HG03378 (cell line): ENCODE results near the gene SLC37A4.
"Not testable (repeated sequence)": the region's sequence is repeated elsewhere in the genome, so short reads cannot be mapped to it uniquely, and the experiment has no call there.

Source experiments
- ATAC-seq: cut with Tn5 transposase; IDR thresholded peaks from one replicate; pipeline ENCODE4 v1.9.1; 2021; ENCODE audit warnings: mild to moderate bottlenecking, moderate library complexity; ENCODE audit not compliant: unreplicated experiment

SLC37A4 gene

GRCh38 chr11:119030329-119031047 lies at the start of gene SLC37A4:
SLC37A4 (minus strand) TSS chr11:119030877.
- ATAC-seq: peak; percentile 82

- ATAC-seq: no peak
These were observed 48.2 kb upstream of the SLC37A4 start for GRCh38 chr11:119078675-119079420.

- ATAC-seq: no peak
These were observed 47.2 kb upstream of the SLC37A4 start for GRCh38 chr11:119077839-119078238.

- ATAC-seq: peak; percentile 76
These were observed 36.9 kb upstream of the SLC37A4 start, which contains the start of gene VPS11 for GRCh38 chr11:119067371-119068222. VPS11 (plus strand) TSS chr11:119067818; CDS start chr11:119067824, 6 bp downstream.

- no peak for ATAC-seq
These were observed 34.7 kb upstream of the SLC37A4 start for GRCh38 chr11:119065369-119065768.

GRCh38 chr11:119062779-119063178 lies 32.1 kb upstream of the SLC37A4 start:
- ATAC-seq: no peak

GRCh38 chr11:119061256-119061655 lies 30.6 kb upstream of the SLC37A4 start:
- ATAC-seq: no peak

GRCh38 chr11:119059128-119059527 lies 28.5 kb upstream of the SLC37A4 start:
- not testable (repeated sequence) for ATAC-seq

- peak; percentile 73 for ATAC-seq
These were observed 26.5 kb upstream of the SLC37A4 start, which contains the start of gene HYOU1 for GRCh38 chr11:119057000-119057769. HYOU1 (minus strand) TSS chr11:119057205; CDS start chr11:119056160, 1,045 bp downstream.

GRCh38 chr11:119056421-119056999 lies 25.8 kb upstream of the SLC37A4 start:
- ATAC-seq: peak; percentile 8

GRCh38 chr11:119055901-119056300 lies 25.2 kb upstream of the SLC37A4 start:
- no peak for ATAC-seq

GRCh38 chr11:119054418-119054817 lies 23.7 kb upstream of the SLC37A4 start:
- ATAC-seq: no peak

- ATAC-seq: peak; percentile 9
These were observed 21.6 kb upstream of the SLC37A4 start for GRCh38 chr11:119052163-119052814.

GRCh38 chr11:119051440-119052162 lies 20.9 kb upstream of the SLC37A4 start:
- ATAC-seq: peak; percentile 44

- ATAC-seq: no peak
These were observed 18.4 kb upstream of the SLC37A4 start for GRCh38 chr11:119049081-119049480.

- no peak for ATAC-seq
These were observed 18.0 kb upstream of the SLC37A4 start for GRCh38 chr11:119048644-119049043.

GRCh38 chr11:119047205-119047604 lies 16.5 kb upstream of the SLC37A4 start:
- no peak for ATAC-seq

- ATAC-seq: no peak
These were observed 15.8 kb upstream of the SLC37A4 start for GRCh38 chr11:119046489-119046888.

- no peak for ATAC-seq
These were observed 14.0 kb upstream of the SLC37A4 start for GRCh38 chr11:119044708-119045107.
